G401.6 (cell line): ENCODE data around the gene MYO1B.
"Not testable (repeated sequence)": the region's sequence is repeated elsewhere in the genome, so short reads cannot be mapped to it uniquely, and the experiment has no call there.

Experiments used
- FAIRE-seq: peaks from 2 replicates; lab custom pipeline; 2012; peaks lifted over from hg19 to GRCh38; lab: Jason Lieb, UNC

The MYO1B gene

DNA sequence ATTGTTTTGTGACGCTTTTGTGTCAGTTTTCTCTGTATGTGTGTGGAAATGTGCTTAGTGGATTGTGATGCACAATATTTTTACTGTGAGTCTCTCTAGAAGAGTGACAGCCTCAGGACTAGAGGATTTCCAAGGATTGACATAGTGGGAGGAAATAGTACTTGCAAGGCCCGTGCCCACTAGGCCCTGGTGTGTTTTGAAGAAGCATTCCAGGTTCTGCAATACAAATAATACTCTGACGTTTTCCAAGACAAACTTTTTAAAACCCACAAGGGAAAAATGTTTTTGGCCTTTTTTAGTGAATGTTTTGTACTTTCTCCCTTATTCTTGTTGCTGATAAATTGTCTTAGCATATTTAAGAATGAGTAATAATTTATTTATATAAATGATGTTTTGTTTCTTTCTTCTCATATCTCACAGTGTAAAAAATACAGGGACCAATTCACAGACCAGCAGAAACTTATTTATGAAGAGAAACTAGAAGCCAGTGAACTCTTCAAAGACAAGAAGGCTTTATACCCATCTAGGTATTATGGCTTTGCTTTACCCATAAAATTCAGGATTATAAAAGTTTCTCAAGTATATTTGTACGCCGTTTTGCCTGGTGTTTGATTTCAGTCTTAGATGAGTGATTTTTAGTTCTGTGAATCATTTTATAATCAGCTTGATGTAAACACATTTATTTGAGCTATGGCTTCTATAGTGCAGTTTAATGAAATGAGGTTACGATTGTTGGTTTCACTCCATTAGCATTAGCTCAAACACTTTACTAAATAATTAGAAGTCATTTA is 165.6 kb downstream of the MYO1B start:
- no peak for FAIRE-seq

DNA sequence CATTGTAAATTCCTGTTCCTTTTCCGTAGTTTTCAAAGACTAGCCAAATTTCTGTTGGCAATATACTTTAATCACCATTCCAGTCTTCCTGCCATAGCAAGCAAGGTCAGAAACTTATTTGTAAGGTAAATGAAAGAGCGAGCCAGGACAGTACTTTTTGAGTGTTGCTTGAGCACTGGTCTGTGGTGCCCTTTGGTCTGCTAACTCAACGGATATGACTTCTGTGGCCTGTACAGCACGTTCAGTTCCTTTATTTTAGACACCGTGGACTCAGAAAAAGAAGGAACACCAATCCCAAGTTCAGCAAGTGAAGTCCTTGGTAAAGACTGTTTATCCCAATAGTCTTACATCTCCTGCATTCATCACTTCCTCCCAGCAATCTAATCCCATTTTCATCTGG is 166.3 kb downstream of the MYO1B start:
- no peak for FAIRE-seq

- no peak for FAIRE-seq
Observed at GRCh38 chr2:191412353-191412752, 167.1 kb downstream of the MYO1B start.

DNA sequence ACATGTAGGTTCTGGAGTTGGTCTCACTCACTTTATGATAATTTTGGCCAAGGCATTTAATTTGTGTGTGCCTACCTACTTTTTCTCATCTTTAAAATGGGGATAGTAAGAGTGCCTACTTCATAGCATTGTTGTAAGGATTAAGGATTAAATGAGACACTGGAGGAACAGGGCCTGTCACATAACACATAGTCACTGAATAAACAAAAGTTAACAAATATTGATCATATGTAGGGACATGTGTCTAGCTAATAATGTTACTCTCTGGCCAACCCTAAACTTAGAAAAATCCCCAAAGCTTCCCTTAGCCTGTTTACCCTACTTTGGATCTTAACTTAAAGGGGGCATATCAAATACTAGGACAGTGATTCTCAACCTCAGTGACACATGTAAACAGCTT is 169.9 kb downstream of the MYO1B start:
- FAIRE-seq, result no peak

- no peak for FAIRE-seq
Observed at GRCh38 chr2:191415858-191416257, 170.7 kb downstream of the MYO1B start.

DNA sequence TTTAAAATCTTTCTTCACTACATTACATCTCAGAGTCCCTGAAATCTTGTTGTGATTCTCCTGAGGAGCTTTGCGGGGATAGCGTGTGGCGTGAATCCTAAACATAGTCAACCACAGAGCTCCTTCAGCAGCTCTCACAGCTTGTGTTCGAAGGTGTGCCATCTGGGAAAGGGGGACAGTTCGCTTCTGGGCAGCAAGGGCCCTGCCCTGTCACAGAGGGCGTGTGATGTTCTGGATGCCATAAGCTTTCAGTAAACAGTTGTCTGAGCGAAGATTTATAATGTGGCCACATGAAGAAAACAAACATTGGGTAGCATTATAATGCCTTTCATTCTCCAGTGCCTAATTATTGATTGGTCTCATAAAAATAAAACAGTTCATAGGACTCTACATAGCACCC is 172.5 kb downstream of the MYO1B start:
- FAIRE-seq, result no peak

DNA sequence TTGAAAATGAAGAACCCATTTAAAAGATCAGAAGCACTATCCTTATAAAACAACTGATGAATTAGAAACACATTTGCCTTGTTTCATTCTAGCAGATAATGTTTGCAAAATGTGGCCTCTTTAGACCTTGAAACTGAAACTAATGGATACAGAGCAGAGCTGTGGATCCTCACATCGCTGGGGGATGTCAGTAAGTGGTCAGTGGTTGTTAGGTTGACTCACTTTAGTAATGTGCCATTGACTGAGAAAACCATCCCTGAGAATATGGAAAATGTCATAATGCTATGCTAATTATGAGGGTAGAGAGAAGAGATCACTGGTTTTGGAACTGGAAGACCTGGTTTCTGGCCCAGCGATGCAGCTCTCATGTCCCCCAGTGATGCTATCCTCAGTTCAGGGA is 176.7 kb downstream of the MYO1B start:
- no peak for FAIRE-seq

DNA sequence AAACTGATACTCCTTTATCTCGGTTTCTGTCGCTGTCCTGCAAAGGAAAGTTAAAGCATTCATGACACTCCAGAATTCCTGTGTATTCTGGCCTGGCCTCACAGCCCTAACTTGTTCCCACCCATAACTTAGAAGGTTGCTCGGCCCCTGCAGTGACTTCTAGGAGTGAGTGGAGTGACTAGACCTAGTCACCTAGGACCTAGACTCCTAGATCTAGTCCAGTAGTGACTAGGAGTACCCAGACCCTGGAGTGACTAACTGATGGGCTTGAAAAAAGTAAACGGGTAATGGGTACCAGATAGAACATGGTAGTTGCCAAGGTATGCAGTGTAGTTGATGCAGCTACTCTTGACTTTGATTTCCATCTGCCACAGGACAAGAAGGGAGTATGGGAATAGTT is 181.8 kb downstream of the MYO1B start:
- no peak for FAIRE-seq

- no peak for FAIRE-seq
Observed at GRCh38 chr2:191428141-191428540, 182.9 kb downstream of the MYO1B start.

- FAIRE-seq, result no peak
Observed at GRCh38 chr2:191430476-191430875, 185.3 kb downstream of the MYO1B start.

- FAIRE-seq, result no peak
Observed at GRCh38 chr2:191432121-191432520, 186.9 kb downstream of the MYO1B start.

DNA sequence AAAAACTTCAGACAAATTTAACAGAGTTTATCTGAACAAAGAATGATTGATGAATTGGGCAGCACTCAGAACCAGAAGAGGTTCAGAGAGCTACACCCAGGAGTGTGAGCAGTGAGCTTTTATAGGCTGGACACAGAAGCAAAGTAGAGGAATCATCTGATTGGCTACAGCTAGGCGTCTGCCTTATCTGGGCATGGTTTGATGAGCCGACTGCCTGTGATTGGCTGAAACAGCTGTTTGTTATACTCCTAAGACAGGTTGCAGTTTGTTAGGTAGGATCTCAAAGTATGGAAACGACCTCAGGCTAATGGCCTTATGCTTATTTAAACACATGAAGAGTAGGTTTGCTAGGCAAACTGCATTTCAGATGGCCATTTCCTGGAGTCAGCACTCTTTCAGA is 188.9 kb downstream of the MYO1B start:
- FAIRE-seq, result no peak

DNA sequence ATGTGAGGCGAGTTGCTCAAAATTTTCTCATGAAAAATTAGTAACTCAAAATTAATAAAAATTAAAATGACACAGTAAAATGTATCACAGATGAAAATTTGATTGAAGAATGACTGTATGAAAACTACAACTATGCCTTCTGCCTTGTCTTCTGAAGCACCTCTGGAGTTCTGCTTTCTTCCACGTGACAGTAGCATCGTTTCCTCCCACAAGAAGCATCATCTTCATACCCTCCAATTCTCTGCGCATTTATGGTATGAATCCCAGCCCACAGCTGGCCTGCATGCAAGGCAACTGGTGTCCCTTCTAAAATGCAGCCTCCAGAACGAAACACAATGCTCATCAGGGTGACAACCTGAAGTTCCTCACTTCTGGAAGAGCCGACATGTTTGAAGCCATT is 189.9 kb downstream of the MYO1B start:
- no peak for FAIRE-seq

- FAIRE-seq, result no peak
Observed at GRCh38 chr2:191436368-191437055, 191.3 kb downstream of the MYO1B start.

- no peak for FAIRE-seq
Observed at GRCh38 chr2:191439481-191439880, 194.3 kb downstream of the MYO1B start.

DNA sequence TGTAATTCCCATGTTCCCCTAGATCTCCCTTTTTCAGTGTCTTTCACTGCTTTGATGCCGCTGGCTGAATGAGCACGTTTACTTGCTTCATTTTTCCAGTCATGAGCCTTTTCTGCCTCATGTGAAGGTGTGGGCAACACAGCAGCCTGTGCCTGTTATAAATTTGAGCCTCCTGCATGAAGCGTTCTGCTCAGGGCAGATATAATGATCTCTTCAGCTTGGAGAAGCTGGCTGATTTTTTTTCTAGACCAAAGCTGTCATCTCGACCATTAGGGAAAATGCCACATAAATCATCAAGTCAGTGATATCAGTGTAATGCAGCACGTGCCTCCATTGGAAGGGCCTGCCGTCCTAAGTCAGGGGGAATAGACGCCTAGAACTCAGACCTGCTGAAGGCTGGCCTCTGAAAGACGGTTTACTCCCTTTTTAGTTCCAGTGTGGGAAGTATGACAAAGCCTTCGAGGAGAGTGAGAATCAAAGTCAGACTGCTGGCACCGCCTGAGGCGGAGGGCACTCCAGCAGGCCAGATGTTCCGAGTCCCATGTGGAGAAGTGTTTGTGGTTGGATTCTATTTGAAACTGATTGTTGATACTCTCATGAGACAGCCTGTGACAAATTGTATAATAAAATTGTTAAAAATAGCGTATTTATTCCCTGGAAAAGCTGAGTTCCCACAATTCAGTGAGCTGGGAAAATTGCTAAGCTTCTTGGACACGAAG is 196.5 kb downstream of the MYO1B start:
- no peak for FAIRE-seq

- no peak for FAIRE-seq
Observed at GRCh38 chr2:191443446-191443845, 198.2 kb downstream of the MYO1B start.

DNA sequence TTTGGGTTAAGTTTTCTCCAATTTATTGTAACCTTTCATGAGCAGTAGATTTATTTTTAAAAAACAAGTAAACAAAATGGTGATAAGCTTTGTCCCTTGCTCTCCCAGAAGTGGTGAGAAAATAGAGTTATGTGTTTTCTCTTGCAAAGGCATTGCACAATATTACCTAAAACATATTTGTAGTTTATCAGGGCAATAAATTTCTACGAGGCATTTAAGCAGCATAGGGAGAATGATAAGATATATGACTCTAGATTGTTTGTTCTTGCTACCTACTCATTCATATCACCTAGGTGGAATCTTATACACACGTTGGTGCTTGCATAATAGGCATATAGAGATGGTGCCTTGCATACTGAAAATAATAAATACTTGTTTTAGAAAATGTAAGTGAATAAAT is 201.7 kb downstream of the MYO1B start:
- no peak for FAIRE-seq

GRCh38 chr2:191451116-191451515 is 205.9 kb downstream of the MYO1B start:
- FAIRE-seq, result no peak

- no peak for FAIRE-seq
Observed at GRCh38 chr2:191452065-191452464, 206.9 kb downstream of the MYO1B start.

GRCh38 chr2:191453761-191454160 is 208.6 kb downstream of the MYO1B start:
- FAIRE-seq, result no peak

GRCh38 chr2:191456506-191456905 is 211.3 kb downstream of the MYO1B start:
- FAIRE-seq, result not testable (repeated sequence)

GRCh38 chr2:191459158-191459557 is 214.0 kb downstream of the MYO1B start:
- no peak for FAIRE-seq
